ENCODE results near the gene SURF4. TPM values are rescaled to one million over a fixed set of nuclear protein-coding genes. Genes with fewer than 3 reads are reported as not detected.

Gene SURF4
- total and polyA plus RNA-seq, 4 donors: 142 to 386 (median 217) TPM

DNA sequence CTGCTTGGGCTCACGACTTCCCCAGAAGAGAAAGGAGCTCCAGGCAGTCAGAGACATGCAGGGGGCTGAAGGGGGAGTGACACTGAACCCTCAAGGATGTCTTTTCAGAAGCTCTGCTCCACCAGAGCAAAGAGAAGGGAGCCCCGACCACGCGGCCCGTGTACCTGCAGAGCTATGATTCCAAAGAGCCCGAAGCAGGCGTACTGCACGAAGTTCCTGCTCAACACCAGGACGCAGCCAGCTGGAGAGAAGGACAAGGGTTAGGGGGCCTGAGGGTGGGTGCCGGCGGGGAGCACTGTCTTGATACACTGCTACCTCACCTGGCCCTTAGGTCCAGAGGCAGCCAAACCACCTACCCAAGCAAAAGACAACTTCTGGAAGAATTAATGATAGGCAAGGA lies 9.4 kb downstream of the SURF4 start:
- no peak for DNase-seq (ENCODE audit: low spot score)
- no peak for TF ChIP-seq FOXA2 (IDR thresholded peaks at IDR 0.05)
- WGBS: 94% methylated on average over 11 of the region's 11 CpGs

DNA sequence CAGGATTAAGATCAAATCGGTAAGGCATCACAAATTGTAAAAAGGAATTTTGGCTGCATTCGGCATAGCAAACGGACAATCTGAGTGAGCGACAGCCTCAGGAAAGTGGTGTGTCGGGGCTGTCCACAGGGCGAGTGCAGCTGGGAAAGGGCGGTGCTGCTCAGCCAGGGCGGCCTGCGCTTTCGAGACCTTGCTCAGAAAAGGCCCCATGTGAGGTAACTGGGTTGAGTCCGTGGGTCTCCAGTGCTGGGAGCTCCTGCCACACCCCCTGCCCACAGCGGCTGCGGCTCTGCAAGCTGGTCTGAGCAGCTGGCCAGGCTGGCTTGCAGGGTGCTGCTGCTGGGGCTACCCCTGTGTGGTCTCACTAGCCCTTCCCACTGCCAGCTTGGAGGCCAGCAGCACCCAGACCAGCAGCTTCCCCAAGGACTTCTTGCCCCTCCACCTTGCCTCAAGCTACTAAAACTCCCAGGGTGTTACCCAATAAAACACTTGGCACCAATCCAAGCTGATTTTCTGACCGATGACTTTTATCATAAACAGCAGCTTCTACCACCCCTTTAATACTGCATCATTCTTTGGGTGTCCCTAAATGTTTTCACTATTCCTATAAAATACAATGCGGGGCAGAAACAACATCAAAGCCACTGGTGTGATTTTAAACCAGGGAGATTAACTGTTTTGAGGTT lies 13.4 kb downstream of the SURF4 start:
- Histone ChIP-seq H3K27ac (ENCODE audit: low read depth in 1 of 2, low read length in 2 of 2) (no peak overlapping the region), H3K9me3 (ENCODE audit: control insufficient read depth in 4 of 4, low read length in 3 of 4) (no peaks in the 10 kb centered on the region), H3K4me3 (ENCODE audit: low read depth in 1 of 3, low read length in 3 of 3) (no peak overlapping the region), H3K4me1 (ENCODE audit: control insufficient read depth in 4 of 4, insufficient read depth in 4 of 4, low read length in 3 of 4) (peaks cover 0 to 34% (median 13%) of the 10 kb centered on the region in 4 donors), H3K36me3 (ENCODE audit: control insufficient read depth in 4 of 4, insufficient read depth in 3 of 4, low read depth in 1 of 4, low read length in 3 of 4) (peaks cover 23 to 72% (median 61%) of the 10 kb centered on the region in 4 donors), H3K27me3 (ENCODE audit: control insufficient read depth in 4 of 4, insufficient read depth in 4 of 4, low read length in 3 of 4) (no peaks in the 10 kb centered on the region), H3K9ac (ENCODE audit: low read depth in 1 of 2, low read length in 2 of 2) (no peak overlapping the region)
- WGBS: 91% methylated on average over 15 of the region's 15 CpGs
- DNase-seq (ENCODE audit: low spot score): no peak
- TF ChIP-seq, protein P1, sequence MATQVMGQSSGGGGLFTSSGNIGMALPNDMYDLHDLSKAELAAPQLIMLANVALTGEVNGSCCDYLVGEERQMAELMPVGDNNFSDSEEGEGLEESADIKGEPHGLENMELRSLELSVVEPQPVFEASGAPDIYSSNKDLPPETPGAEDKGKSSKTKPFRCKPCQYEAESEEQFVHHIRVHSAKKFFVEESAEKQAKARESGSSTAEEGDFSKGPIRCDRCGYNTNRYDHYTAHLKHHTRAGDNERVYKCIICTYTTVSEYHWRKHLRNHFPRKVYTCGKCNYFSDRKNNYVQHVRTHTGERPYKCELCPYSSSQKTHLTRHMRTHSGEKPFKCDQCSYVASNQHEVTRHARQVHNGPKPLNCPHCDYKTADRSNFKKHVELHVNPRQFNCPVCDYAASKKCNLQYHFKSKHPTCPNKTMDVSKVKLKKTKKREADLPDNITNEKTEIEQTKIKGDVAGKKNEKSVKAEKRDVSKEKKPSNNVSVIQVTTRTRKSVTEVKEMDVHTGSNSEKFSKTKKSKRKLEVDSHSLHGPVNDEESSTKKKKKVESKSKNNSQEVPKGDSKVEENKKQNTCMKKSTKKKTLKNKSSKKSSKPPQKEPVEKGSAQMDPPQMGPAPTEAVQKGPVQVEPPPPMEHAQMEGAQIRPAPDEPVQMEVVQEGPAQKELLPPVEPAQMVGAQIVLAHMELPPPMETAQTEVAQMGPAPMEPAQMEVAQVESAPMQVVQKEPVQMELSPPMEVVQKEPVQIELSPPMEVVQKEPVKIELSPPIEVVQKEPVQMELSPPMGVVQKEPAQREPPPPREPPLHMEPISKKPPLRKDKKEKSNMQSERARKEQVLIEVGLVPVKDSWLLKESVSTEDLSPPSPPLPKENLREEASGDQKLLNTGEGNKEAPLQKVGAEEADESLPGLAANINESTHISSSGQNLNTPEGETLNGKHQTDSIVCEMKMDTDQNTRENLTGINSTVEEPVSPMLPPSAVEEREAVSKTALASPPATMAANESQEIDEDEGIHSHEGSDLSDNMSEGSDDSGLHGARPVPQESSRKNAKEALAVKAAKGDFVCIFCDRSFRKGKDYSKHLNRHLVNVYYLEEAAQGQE (IDR thresholded peaks at IDR 0.05): no peak
- TF ChIP-seq TAF1 (conservative IDR thresholded peaks at IDR 0.05) (no peak), RXRA (IDR thresholded peaks at IDR 0.05) (no peak), FOXA1 (IDR thresholded peaks at IDR 0.05) (no peak), HNF4A (conservative IDR thresholded peaks at IDR 0.05) (no peak), SP1 (IDR thresholded peaks at IDR 0.05) (no peak), YY1 (IDR thresholded peaks at IDR 0.05) (no peak), GABPA (IDR thresholded peaks at IDR 0.05 in 1 of 2, conservative IDR thresholded peaks at IDR 0.05 in 1 of 2) (no peak), FOXA2 (IDR thresholded peaks at IDR 0.05) (no peak), JUND (IDR thresholded peaks at IDR 0.05) (no peak), NR2F2 (IDR thresholded peaks at IDR 0.05) (no peak)
- TF ChIP-seq, protein P2, sequence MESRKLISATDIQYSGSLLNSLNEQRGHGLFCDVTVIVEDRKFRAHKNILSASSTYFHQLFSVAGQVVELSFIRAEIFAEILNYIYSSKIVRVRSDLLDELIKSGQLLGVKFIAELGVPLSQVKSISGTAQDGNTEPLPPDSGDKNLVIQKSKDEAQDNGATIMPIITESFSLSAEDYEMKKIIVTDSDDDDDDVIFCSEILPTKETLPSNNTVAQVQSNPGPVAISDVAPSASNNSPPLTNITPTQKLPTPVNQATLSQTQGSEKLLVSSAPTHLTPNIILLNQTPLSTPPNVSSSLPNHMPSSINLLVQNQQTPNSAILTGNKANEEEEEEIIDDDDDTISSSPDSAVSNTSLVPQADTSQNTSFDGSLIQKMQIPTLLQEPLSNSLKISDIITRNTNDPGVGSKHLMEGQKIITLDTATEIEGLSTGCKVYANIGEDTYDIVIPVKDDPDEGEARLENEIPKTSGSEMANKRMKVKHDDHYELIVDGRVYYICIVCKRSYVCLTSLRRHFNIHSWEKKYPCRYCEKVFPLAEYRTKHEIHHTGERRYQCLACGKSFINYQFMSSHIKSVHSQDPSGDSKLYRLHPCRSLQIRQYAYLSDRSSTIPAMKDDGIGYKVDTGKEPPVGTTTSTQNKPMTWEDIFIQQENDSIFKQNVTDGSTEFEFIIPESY (IDR thresholded peaks at IDR 0.05): no peak

More for the DNA sequence above, 9.4 kb downstream of the SURF4 start:
- peaks cover 15 to 53% (median 42%) of the 10 kb centered on the region in 4 donors for H3K4me1 ChIP-seq (ENCODE audit: control insufficient read depth in 4 of 4, insufficient read depth in 4 of 4, low read length in 3 of 4)
- no peak overlapping the region for H3K27ac ChIP-seq (ENCODE audit: low read depth in 1 of 2, low read length in 2 of 2)
- no peak overlapping the region for H3K9ac ChIP-seq (ENCODE audit: low read depth in 1 of 2, low read length in 2 of 2)
- H3K36me3 ChIP-seq (ENCODE audit: control insufficient read depth in 4 of 4, insufficient read depth in 3 of 4, low read depth in 1 of 4, low read length in 3 of 4): peaks cover 23 to 61% (median 50%) of the 10 kb centered on the region in 4 donors
- no peaks in the 10 kb centered on the region for H3K9me3 ChIP-seq (ENCODE audit: control insufficient read depth in 4 of 4, low read length in 3 of 4)
- H3K4me3 ChIP-seq (ENCODE audit: low read depth in 1 of 3, low read length in 3 of 3): no peak overlapping the region
- H3K27me3 ChIP-seq (ENCODE audit: control insufficient read depth in 4 of 4, insufficient read depth in 4 of 4, low read length in 3 of 4): no peaks in the 10 kb centered on the region
